Hepatocyte (in vitro differentiated cells): ENCODE results near the gene CLCN7.

Experiments used
- EZH2 ChIP-seq: fragments of 200-600 bp; sonication (generic); IDR thresholded peaks from 2 replicates; pipeline ENCODE4 v1.6.1; 2016; ENCODE audit warnings: antibody characterized with exemption, mild to moderate bottlenecking, borderline replicate concordance
- TF ChIP-seq, protein P1 (sequence below): fragments of 200-600 bp; sonication (generic); IDR thresholded peaks from 2 replicates; pipeline ENCODE4 v1.5.1; 2016; ENCODE audit warnings: antibody characterized with exemption, mild to moderate bottlenecking; ENCODE audit not compliant: poor library complexity

DNA sequence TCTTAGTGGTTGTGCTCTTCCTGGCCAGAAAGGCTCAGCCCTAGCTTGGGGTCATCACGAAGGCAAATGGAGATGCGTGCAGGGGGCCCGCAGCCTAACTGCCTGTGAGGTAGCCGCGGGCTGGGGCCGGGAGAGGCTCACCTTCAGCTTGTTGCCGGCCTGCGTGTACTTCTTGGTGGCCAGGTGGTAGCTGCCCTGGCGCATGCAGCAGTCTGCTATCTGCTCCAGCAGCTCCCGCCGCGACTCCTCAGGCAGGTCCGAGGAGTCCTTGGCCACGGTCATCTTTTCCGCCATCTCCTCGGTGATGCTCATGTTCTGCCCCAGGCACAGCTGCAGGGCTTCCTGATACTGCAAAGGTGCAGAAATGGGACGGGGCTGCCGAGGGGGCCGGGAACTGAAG lies 45.6 kb upstream of the CLCN7 start:
- TF ChIP-seq, protein P1, sequence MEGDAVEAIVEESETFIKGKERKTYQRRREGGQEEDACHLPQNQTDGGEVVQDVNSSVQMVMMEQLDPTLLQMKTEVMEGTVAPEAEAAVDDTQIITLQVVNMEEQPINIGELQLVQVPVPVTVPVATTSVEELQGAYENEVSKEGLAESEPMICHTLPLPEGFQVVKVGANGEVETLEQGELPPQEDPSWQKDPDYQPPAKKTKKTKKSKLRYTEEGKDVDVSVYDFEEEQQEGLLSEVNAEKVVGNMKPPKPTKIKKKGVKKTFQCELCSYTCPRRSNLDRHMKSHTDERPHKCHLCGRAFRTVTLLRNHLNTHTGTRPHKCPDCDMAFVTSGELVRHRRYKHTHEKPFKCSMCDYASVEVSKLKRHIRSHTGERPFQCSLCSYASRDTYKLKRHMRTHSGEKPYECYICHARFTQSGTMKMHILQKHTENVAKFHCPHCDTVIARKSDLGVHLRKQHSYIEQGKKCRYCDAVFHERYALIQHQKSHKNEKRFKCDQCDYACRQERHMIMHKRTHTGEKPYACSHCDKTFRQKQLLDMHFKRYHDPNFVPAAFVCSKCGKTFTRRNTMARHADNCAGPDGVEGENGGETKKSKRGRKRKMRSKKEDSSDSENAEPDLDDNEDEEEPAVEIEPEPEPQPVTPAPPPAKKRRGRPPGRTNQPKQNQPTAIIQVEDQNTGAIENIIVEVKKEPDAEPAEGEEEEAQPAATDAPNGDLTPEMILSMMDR: no peak
- TF ChIP-seq EZH2: no peak
